Heart right ventricle (tissue), 16 donors: ENCODE measurements around the gene ACSS1. TPM values are rescaled to one million over a fixed set of nuclear protein-coding genes. Genes with fewer than 3 reads are reported as not detected.
A peak's percentile ranks its signal among the peaks of the same experiment; 100 is the strongest.

ENCODE experiments used
- ATAC-seq, 8 donors: fragments of 200-7000 bp; cut with Tn5 transposase; one replicate each; pipeline ENCODE4 v1.9.1; 2020; ENCODE audit warnings: mild to moderate bottlenecking in 8 of 8, moderate library complexity in 8 of 8, moderate number of reproducible peaks in 1 of 8
- DNase-seq, 2 donors: peaks; one replicate each; pipeline ENCODE4 v3.0.0-alpha.2; 2020
- H3K27ac ChIP-seq, 10 donors: fragments of 200-600 bp; sonication (generic) in 2 of 10; one replicate each; pipeline versions ENCODE4 v1.5.0 to v1.8.0; 2020 to 2022; ENCODE audit warnings: mild to moderate bottlenecking in 3 of 10
- H3K27me3 ChIP-seq, 7 donors: fragments of 200-600 bp; one replicate each; pipeline ENCODE4 v1.8.0; 2021 to 2022; ENCODE audit warnings: mild to moderate bottlenecking in 2 of 7
- H3K36me3 ChIP-seq, 9 donors: fragments of 200-600 bp; sonication (generic) in 1 of 9; one replicate each; pipeline versions ENCODE4 v1.5.0 to v1.8.0; 2020 to 2022; ENCODE audit warnings: mild to moderate bottlenecking in 2 of 9
- H3K4me1 ChIP-seq, 9 donors: fragments of 200-600 bp; sonication (generic) in 1 of 9; one replicate each; pipeline versions ENCODE4 v1.5.0 to v1.8.0; 2020 to 2022; ENCODE audit warnings: mild to moderate bottlenecking in 4 of 9
- H3K4me3 ChIP-seq, 10 donors: fragments of 200-600 bp; sonication (generic) in 2 of 10; one replicate each; pipeline versions ENCODE4 v1.5.0 to v1.8.0; 2020 to 2022; ENCODE audit warnings: mild to moderate bottlenecking in 7 of 10, moderate library complexity in 2 of 10
- H3K9me3 ChIP-seq, 11 donors: fragments of 200-600 bp in 10 of 11; sonication (generic) in 2 of 11; one replicate each; pipeline versions ENCODE4 v1.5.0 to v1.8.0; 2013 to 2022; ENCODE audit warnings: mild to moderate bottlenecking in 2 of 11, control low read depth in 1 of 11, moderate library complexity in 1 of 11
- WGBS, 2 donors: extraction: QIAGEN DNeasy Blood & Tissue Kit; methylation state at CpG; one replicate each; pipeline ENCODE4 v1.1.7; 2013; ENCODE audit warnings: inconsistent platforms in 1 of 2; 5-methylcytosine and 5-hydroxymethylcytosine counted together
- intact Hi-C, 10 donors: fragments of 100-400 bp; cut with DNase I; formaldehyde crosslinking; loops; one replicate each; pipeline versions ENCODE4 v1.11.1 to v1.14.2; 2022
- polyA plus RNA-seq, 2 donors: library from polyadenylated mRNA; stranded (reverse); fragments of 200-250 nt; gene quantifications; one replicate each; pipeline ENCODE4 v1.2.3, GENCODE V29; 2013
- total RNA-seq, 10 donors: library from RNA; stranded (reverse); fragmentation: NEBNext Ultra II Directional in 3 of 10; extraction: Animal tissue kit (Norgen Biotek cat#: 25700) in 3 of 10; gene quantifications; one replicate each; pipeline versions ENCODE4 v1.2.1 to v1.2.4, GENCODE V29; 2021 to 2023
- TF ChIP-seq, protein P1 (sequence below), 9 donors: fragments of 200-600 bp; sonication (generic) in 2 of 9; IDR thresholded peaks; one replicate each; pipeline versions ENCODE4 v1.5.0 to v1.8.0; 2021 to 2022; ENCODE audit warnings: antibody characterized with exemption in 9 of 9, mild to moderate bottlenecking in 5 of 9, moderate library complexity in 1 of 9
- donor health status: Arrhythmogenic right ventricular cardiomyopathy.
- donor health status: ischemic (EF 13 %, LVEDD 7.1; RV severe dilation, severe dysfunction).
- donor health status: healthy with polysubstance abuse.
- donor health status: DM: no; HTN: yes; CAD: no.
- donor health status: DM: no; HTN: no; CAD: no.
- donor health status: ischemic (EF 25% LVEDD 6.9; RV normal size, moderate dysfunction).
- donor health status: ischemic (EF 25% LVEDD 5.7; RV mildly dilated, moderate dysfunction).
- donor health status: healthy.
- donor health status: DM: yes; HTN: yes; CAD: no.
- donor health status: Ischemic cardiomyopathy.
- donor health status: ischemic (EF 35%, LVEDD 5.7; RV mildly dilated, moderate dysfunction).
- donor health status: nonischemic (EF 11% LVEDD 7.7; RV severe dilation, severe dysfunction).
- donor health status: DM: yes; HTN: yes; CAD: no.
- donor health status: PGD.
- donor health status: ischemic (EF 29% LVEDD 5.4; RV normal size, mild dysfunction).
- donor health status: nonischemic (EF 23%, LVEDD 6.1; RV moderate dilation, normal function).

Gene ACSS1
- total and polyA plus RNA-seq, 12 donors: 29.7 to 114 (median 84.9) TPM

DNA sequence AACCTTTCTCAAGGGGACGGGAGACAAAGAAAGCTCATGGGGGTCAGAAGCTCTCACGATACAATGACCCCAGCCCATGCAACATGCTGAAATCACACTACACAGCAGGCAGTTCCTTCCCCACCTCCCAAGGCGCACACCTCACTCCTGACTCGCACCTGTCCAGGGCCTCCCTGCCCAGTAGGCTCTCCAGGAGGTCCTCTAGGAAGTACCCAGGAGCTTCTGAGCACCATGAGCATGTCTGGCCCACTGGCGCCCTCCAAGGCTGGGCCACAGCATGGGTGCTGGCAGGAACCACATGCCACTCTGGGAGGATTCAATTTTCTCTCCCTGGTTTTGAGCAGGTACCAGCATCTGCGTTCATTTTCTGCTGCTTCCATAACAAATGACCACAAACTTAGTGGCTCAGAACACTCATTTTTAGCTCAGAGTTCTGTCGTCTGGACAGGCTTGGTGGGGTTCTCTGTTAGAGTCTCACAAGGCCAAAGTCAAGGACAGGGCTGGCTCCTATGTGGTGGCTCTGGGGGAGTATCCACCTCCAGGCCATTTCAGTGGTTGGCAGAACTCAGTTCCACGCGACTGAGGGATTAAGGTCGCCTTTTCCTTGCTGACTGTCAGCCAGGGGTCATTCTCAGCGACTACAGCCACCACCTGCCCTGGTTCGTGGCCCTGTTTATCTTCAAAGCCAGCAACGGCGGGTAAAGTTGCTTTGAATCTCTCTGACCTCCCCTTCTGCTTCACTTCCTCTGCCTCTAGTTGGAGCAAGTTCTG is 32.7 kb downstream of the ACSS1 start:
- DNase-seq (no peak), ATAC-seq (peak in 2 of 8 donors; percentile 8 to 31)
- intact Hi-C loops: loop anchor here in 1 of 10 donors (5.0 kb wide), 1 partner anchor 37 kb away; no protein-coding TSS in a partner anchor
- no peaks in the 10 kb centered on the region for H3K27me3 ChIP-seq
- 67 to 76% methylated on average over 14 of the region's 14 CpGs for WGBS, 2 donors
- H3K4me3 ChIP-seq: no peak overlapping the region
- H3K36me3 ChIP-seq: peaks cover 0 to 65% (median 5%) of the 10 kb centered on the region in 9 donors
- no peaks in the 10 kb centered on the region for H3K9me3 ChIP-seq
- TF ChIP-seq, protein P1, sequence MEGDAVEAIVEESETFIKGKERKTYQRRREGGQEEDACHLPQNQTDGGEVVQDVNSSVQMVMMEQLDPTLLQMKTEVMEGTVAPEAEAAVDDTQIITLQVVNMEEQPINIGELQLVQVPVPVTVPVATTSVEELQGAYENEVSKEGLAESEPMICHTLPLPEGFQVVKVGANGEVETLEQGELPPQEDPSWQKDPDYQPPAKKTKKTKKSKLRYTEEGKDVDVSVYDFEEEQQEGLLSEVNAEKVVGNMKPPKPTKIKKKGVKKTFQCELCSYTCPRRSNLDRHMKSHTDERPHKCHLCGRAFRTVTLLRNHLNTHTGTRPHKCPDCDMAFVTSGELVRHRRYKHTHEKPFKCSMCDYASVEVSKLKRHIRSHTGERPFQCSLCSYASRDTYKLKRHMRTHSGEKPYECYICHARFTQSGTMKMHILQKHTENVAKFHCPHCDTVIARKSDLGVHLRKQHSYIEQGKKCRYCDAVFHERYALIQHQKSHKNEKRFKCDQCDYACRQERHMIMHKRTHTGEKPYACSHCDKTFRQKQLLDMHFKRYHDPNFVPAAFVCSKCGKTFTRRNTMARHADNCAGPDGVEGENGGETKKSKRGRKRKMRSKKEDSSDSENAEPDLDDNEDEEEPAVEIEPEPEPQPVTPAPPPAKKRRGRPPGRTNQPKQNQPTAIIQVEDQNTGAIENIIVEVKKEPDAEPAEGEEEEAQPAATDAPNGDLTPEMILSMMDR (IDR thresholded peaks at IDR 0.05): no peak
- H3K27ac ChIP-seq: peak overlapping the region in 5 of 10 donors; percentile 1 to 33 (median 28)
- peaks cover 0 to 76% (median 32%) of the 10 kb centered on the region in 9 donors for H3K4me1 ChIP-seq

DNA sequence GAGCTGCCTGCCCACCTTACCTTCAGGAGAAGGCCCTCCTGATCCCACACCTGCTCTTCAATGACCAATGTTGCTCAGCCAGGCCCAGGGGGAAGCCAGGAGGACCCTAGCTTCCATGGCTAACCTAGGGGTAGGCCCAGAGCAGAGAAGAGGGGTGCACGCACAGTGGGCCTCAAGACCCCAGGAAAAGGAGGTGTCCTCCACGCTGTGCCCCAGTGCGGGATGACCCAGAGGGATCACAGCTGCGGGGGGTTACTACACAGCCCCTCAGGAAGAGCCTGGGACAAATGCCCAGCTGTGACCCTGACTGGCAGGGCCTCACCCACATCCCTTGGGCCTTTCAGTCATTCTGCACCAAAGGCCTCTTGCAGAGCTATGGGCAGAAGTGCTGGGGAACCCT is 33.8 kb downstream of the ACSS1 start:
- TF ChIP-seq, protein P1 (IDR thresholded peaks at IDR 0.05): no peak
- intact Hi-C loops: no loop called here
- Histone ChIP-seq H3K27me3 (no peaks in the 10 kb centered on the region), H3K9me3 (no peaks in the 10 kb centered on the region), H3K4me3 (no peak overlapping the region), H3K27ac (peak overlapping the region in 3 of 10 donors; percentile 14 to 31 (median 30)), H3K4me1 (peaks cover 0 to 71% (median 32%) of the 10 kb centered on the region in 9 donors), H3K36me3 (peaks cover 0 to 65% (median 5%) of the 10 kb centered on the region in 9 donors)
- WGBS, 2 donors: 95 to 96% methylated on average over 4 of the region's 4 CpGs
- DNase-seq (no peak), ATAC-seq (peak in 1 of 8 donors; percentile 15)

DNA sequence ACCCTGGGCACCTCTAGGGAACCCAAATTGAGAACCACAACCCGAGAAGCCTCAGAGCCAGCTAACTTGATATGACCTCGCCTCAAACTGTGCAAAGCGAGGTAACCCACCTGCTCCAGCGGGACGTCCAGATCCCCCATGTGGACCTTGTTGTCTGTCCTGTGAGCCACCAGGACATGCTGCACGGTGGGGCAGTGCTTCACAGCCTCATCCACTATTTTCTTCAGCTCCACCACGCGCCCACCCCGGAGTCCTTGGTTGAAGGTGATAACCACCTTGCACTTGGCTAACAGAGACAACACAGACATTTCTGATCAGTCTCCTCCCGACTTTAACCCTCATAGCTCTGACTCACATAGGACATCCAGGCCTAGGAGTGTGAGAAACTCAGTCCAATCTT is 34.6 kb downstream of the ACSS1 start:
- intact Hi-C loops: no loop called here
- TF ChIP-seq, protein P1 (IDR thresholded peaks at IDR 0.05): no peak
- H3K27me3 ChIP-seq: no peaks in the 10 kb centered on the region
- H3K4me3 ChIP-seq: no peak overlapping the region
- no peaks in the 10 kb centered on the region for H3K9me3 ChIP-seq
- H3K27ac ChIP-seq: peak overlapping the region in 4 of 10 donors; percentile 23 to 39 (median 33)
- WGBS, 2 donors: 64 to 69% methylated on average over 10 of the region's 10 CpGs
- peaks cover 0 to 65% (median 10%) of the 10 kb centered on the region in 9 donors for H3K36me3 ChIP-seq
- no peak for ATAC-seq
- no peak for DNase-seq
- H3K4me1 ChIP-seq: peaks cover 0 to 71% (median 32%) of the 10 kb centered on the region in 9 donors

DNA sequence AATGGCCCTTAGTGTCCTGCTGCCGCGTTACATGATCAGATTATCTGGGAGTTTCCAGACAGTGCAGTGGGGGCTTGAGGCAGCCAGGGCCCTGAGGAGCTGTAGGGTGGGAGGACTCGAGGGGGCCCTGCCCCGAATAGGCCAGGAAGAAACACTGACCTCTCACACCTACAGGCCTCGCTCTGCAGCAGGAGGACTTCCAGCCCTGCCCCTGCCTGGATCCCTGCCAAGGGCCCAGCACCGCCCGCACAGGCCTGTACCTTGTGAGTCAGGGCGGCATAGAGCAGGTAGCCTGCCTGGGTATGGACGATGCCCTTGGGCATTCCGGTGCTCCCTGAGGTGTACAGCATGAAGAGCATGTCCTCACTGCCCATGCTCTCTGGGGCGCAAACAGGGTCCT is 35.3 kb downstream of the ACSS1 start:
- no peaks in the 10 kb centered on the region for H3K9me3 ChIP-seq
- TF ChIP-seq, protein P1 (IDR thresholded peaks at IDR 0.05): no peak
- H3K36me3 ChIP-seq: peaks cover 0 to 69% (median 13%) of the 10 kb centered on the region in 9 donors
- no peaks in the 10 kb centered on the region for H3K27me3 ChIP-seq
- 44 to 55% methylated on average over 11 of the region's 11 CpGs for WGBS, 2 donors
- peaks cover 0 to 71% (median 32%) of the 10 kb centered on the region in 9 donors for H3K4me1 ChIP-seq
- peak in 7 of 8 donors; percentile 34 to 68 (median 46) for ATAC-seq
- DNase-seq: peak in 1 of 2 donors; percentile 49
- H3K4me3 ChIP-seq: no peak overlapping the region
- intact Hi-C loops: no loop called here
- peak overlapping the region in 4 of 10 donors; percentile 19 to 52 (median 38) for H3K27ac ChIP-seq
